Neural cell (in vitro differentiated cells): ENCODE results near the gene PPM1G. TPM values are rescaled to one million over a fixed set of nuclear protein-coding genes. Genes with fewer than 3 reads are reported as not detected.

Experiments
- H2AFZ ChIP-seq: fragments of 200-600, 300-800 bp; sonication (generic), shearing (Covaris generic); 2 replicates; pipeline ENCODE4 v1.6.0; 2014; ENCODE audit warnings: low read depth, mild to moderate bottlenecking, antibody characterized with exemption, low read length, moderate library complexity
- H3F3A ChIP-seq: fragments of 200-600 bp; shearing (Covaris generic); 2 replicates; pipeline ENCODE4 v1.6.1; 2016; ENCODE audit warnings: mild to moderate bottlenecking, moderate library complexity, mixed read lengths, antibody characterized with exemption, low read length; ENCODE audit not compliant: insufficient read depth, poor library complexity, severe bottlenecking
- H3K27ac ChIP-seq: fragments of 200-600, 300-800 bp; sonication (generic), shearing (Covaris generic); 2 replicates; pipeline ENCODE4 v1.5.1; 2014; ENCODE audit warnings: mild to moderate bottlenecking, low read length, moderate library complexity
- H3K27me3 ChIP-seq: fragments of 300-800, 200-600 bp; sonication (generic), shearing (Covaris generic); 2 replicates; pipeline ENCODE4 v1.6.0; 2014; ENCODE audit warnings: mild to moderate bottlenecking, low read depth, low read length, moderate library complexity; ENCODE audit not compliant: insufficient read depth
- H3K36me3 ChIP-seq: fragments of 300-800, 200-600 bp; sonication (generic), shearing (Covaris generic); 2 replicates; pipeline ENCODE4 v1.5.1; 2014; ENCODE audit warnings: mild to moderate bottlenecking, antibody characterized with exemption, low read length, moderate library complexity; ENCODE audit not compliant: insufficient read depth
- H3K4me2 ChIP-seq: fragments of 300-800, 200-600 bp; sonication (generic), shearing (Covaris generic); 2 replicates; pipeline ENCODE4 v1.6.0; 2014; ENCODE audit warnings: mild to moderate bottlenecking, low read length
- H3K4me3 ChIP-seq: fragments of 300-800, 200-600 bp; sonication (generic), shearing (Covaris generic); 2 replicates; pipeline ENCODE4 v1.5.1; 2014; ENCODE audit warnings: mild to moderate bottlenecking, low read length, moderate library complexity
- H3K79me2 ChIP-seq: fragments of 200-600 bp; shearing (Covaris generic); replicated peaks from 2 replicates; pipeline ENCODE4 v1.6.0; 2014; ENCODE audit warnings: mild to moderate bottlenecking, low read length, moderate library complexity; ENCODE audit not compliant: insufficient read depth
- H3K9ac ChIP-seq: fragments of 300-800, 200-600 bp; sonication (generic), shearing (Covaris generic); 2 replicates; pipeline ENCODE4 v1.6.1; 2016; ENCODE audit warnings: mild to moderate bottlenecking, low read length, mixed read lengths
- H3K9me2 ChIP-seq: fragments of 200-600 bp; shearing (Covaris generic); 2 replicates; pipeline ENCODE4 v1.6.1; 2016; ENCODE audit warnings: mild to moderate bottlenecking, low read length, mixed read lengths; ENCODE audit not compliant: insufficient read depth
- H3K9me3 ChIP-seq: fragments of 200-600, 300-800 bp; sonication (generic), shearing (Covaris generic); 2 replicates; pipeline ENCODE4 v1.6.1; 2016; ENCODE audit warnings: mild to moderate bottlenecking, mixed run types, low read length, moderate library complexity, mixed read lengths
- H4K20me1 ChIP-seq: fragments of 200-600 bp; shearing (Covaris generic); 2 replicates; pipeline ENCODE4 v1.6.1; 2016; ENCODE audit warnings: mild to moderate bottlenecking, mixed run types; ENCODE audit not compliant: insufficient read depth
- CTCF ChIP-seq: fragments of 450-650 bp; IDR thresholded peaks from 2 replicates; pipeline ENCODE4 v1.5.1; 2014; ENCODE audit warnings: antibody characterized with exemption, mild to moderate bottlenecking, moderate library complexity; ENCODE audit not compliant: poor library complexity, severe bottlenecking
- EP300 ChIP-seq: fragments of 450-650 bp; conservative IDR thresholded peaks from 2 replicates; pipeline ENCODE4 v1.6.1; 2014; ENCODE audit warnings: antibody characterized with exemption, mild to moderate bottlenecking, moderate library complexity; ENCODE audit not compliant: poor library complexity, severe bottlenecking
- EZH2 ChIP-seq: fragments of 200-600, 300-800 bp; shearing (Covaris generic), sonication (generic); IDR thresholded peaks from 2 replicates; pipeline ENCODE4 v1.6.1; 2014; ENCODE audit warnings: antibody characterized with exemption, low read length, borderline replicate concordance, mild to moderate bottlenecking; ENCODE audit not compliant: insufficient read depth, poor library complexity, severe bottlenecking
- MXI1 ChIP-seq: fragments of 450-650 bp; conservative IDR thresholded peaks from 2 replicates; pipeline ENCODE4 v1.6.1; 2014; ENCODE audit warnings: antibody characterized with exemption, mild to moderate bottlenecking; ENCODE audit not compliant: poor library complexity, severe bottlenecking
- POLR2AphosphoS5 ChIP-seq: IDR thresholded peaks from 2 replicates; pipeline ENCODE4 v1.6.1; 2012
- RAD21 ChIP-seq: fragments of 450-650 bp; conservative IDR thresholded peaks from 2 replicates; pipeline ENCODE4 v1.6.1; 2014; ENCODE audit warnings: antibody characterized with exemption, mild to moderate bottlenecking, moderate library complexity
- REST ChIP-seq: IDR thresholded peaks from 2 replicates; pipeline ENCODE4 v1.6.1; 2012; ENCODE audit warnings: borderline replicate concordance
- TAF1 ChIP-seq: IDR thresholded peaks from 2 replicates; pipeline ENCODE4 v1.6.1; 2012; ENCODE audit warnings: low read depth
- polyA plus RNA-seq: library from polyadenylated mRNA; depleted of rRNA; stranded (reverse); fragments of >200 nt; gene quantifications from 2 replicates; pipeline ENCODE4 v1.2.3, GENCODE V29; 2014

Gene PPM1G
- polyA plus RNA-seq, 1 donor from 2014 or later = 107 TPM

GRCh38 chr2:27362678-27363420 is 46.5 kb downstream of the PPM1G start:
- Histone ChIP-seq H3K27ac (no peak overlapping the region), H4K20me1 (no peaks in the 10 kb centered on the region)

GRCh38 chr2:27356382-27357181 is 52.8 kb downstream of the PPM1G start, which contains the start of gene GTF3C2:
GTF3C2 (minus strand) TSS chr2:27356764; CDS start chr2:27343554, 13,210 bp downstream.
- H3K79me2 ChIP-seq = peaks cover 41% of the 10 kb centered on the region

More at GRCh38 chr2:27362678-27363420, 46.5 kb downstream of the PPM1G start:
- H3K36me3 ChIP-seq = no peaks in the 10 kb centered on the region
- H3K79me2 ChIP-seq = peaks cover 8% of the 10 kb centered on the region
- no peaks in the 10 kb centered on the region for H3K27me3 ChIP-seq
- H3F3A ChIP-seq = no peaks in the 10 kb centered on the region
- H3K9me3 ChIP-seq = no peaks in the 10 kb centered on the region
- TF ChIP-seq MXI1 = no peak
- no peak for TF ChIP-seq EP300
- TF ChIP-seq RAD21 = no peak
- H3K4me2 ChIP-seq = no peak overlapping the region
- H2AFZ ChIP-seq = no peak overlapping the region
- no peak overlapping the region for H3K4me3 ChIP-seq
- no peak overlapping the region for H3K9ac ChIP-seq
- no peaks in the 10 kb centered on the region for H3K9me2 ChIP-seq

More at GRCh38 chr2:27356382-27357181, 52.8 kb downstream of the PPM1G start, which contains the start of gene GTF3C2:
- Histone ChIP-seq H3K36me3 (no peaks in the 10 kb centered on the region), H2AFZ (peak within 1 kb of the TSS; percentile 99), H3K4me3 (peak within 1 kb of the TSS; percentile 97), H3F3A (no peaks in the 10 kb centered on the region), H3K27me3 (no peaks in the 10 kb centered on the region), H4K20me1 (no peaks in the 10 kb centered on the region), H3K9me2 (no peaks in the 10 kb centered on the region), H3K27ac (peak within 1 kb of the TSS; percentile 91), H3K4me2 (peak within 1 kb of the TSS; percentile 86), H3K9me3 (no peaks in the 10 kb centered on the region), H3K9ac (peak within 1 kb of the TSS; percentile 92)
- TF ChIP-seq MXI1 (peak; percentile 99), REST (peak; percentile 35), EZH2 (no peak), RAD21 (no peak), POLR2AphosphoS5 (peak; percentile 72), CTCF (peak; percentile 19), EP300 (peak; percentile 67), TAF1 (peak; percentile 56)
